Measurements from ENCODE around the gene MAMLD1.

- TF ChIP-seq ZNF501 (tag by site-specific recombination; IDR thresholded peaks at IDR 0.05) = no peak
- no peak for TF ChIP-seq ZSCAN16 (tag by site-specific recombination; IDR thresholded peaks at IDR 0.05)
- TF ChIP-seq MYNN (tag by site-specific recombination; IDR thresholded peaks at IDR 0.05; ENCODE audit: borderline replicate concordance) = no peak
- no peak for TF ChIP-seq CTCF (tag by site-specific recombination; IDR thresholded peaks at IDR 0.05)
Measured at GRCh38 chrX:150352581-150352980, 10.5 kb upstream of the MAMLD1 start.

All from HEK293 (cell line).